PFSK-1 (cell line): ENCODE results near the gene NECTIN1.

ENCODE experiments used
- FOXP2 ChIP-seq: optimal IDR thresholded peaks from 2 replicates; pipeline ENCODE3; 2011; ENCODE audit warnings: borderline replicate concordance, control low read depth, inconsistent platforms; ENCODE audit not compliant: insufficient read depth; ENCODE audit errors: extremely low read length, extremely low read depth
- POLR2AphosphoS5 ChIP-seq: IDR thresholded peaks from 2 replicates; pipeline ENCODE4 v1.6.1; 2012; ENCODE audit warnings: low read depth, mild to moderate bottlenecking, control low read depth, low read length, moderate library complexity
- SIN3A ChIP-seq: IDR thresholded peaks from 2 replicates; pipeline ENCODE4 v1.6.1; 2012; ENCODE audit warnings: mild to moderate bottlenecking, low read length, moderate library complexity, borderline replicate concordance; ENCODE audit not compliant: insufficient read depth
- TAF1 ChIP-seq: IDR thresholded peaks from 2 replicates; pipeline ENCODE4 v1.6.1; 2012; ENCODE audit warnings: low read length, control low read depth, borderline replicate concordance; ENCODE audit not compliant: insufficient read depth
- TF ChIP-seq, protein P1 (sequence below), 2 experiments: IDR thresholded peaks; 2 replicates each; pipeline versions ENCODE4 v1.6.1 to v1.8.0; 2011 to 2012; ENCODE audit warnings: low read depth in 2 of 2, low read length in 2 of 2, control low read depth in 1 of 2, inconsistent platforms in 1 of 2, mild to moderate bottlenecking in 1 of 2, moderate library complexity in 1 of 2; ENCODE audit not compliant: insufficient read depth in 1 of 2

The NECTIN1 gene

DNA sequence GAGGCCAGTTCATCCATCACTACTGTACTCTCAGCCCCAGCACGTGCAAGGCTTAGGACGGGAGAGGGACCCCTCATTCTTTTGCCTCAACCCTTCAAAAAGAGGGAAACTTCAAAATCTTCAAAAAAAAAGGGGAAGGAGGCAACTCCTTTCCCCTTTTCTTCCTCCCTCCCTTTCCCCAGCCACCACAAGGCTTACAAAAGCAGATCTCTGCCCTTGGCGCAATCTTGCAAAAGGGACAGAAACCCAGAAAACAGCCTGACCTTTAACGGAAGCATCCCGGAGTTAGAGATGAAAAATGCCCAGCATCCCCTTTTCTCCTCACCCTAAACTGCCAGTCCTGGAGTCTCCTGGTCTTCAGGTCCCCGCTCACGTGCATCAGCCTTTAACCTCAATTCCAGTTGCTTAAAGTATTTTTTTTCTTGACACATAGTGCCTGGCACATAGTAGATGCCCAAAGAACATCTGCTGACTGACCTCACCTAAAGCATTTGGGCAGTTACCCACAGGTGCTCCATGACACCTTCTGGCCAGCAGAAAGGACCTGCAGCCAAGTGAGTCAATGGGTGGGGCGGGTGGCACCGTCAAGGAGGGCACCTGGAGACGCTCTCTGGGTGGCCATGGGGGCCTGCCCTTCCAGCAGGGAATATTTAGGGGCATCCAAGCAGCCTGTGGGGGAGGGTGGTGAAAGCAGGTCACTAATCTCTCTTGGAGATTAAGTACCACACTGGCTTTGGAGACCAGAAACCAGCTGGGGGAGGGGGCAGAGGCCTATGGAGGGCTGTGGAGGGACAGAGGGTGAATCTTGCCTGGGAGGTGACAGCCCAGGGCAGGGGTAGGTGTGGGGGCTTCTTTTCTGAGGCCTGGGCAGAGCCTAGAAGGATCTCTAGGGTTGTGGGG, 16.3 kb downstream of the NECTIN1 start:
- TF ChIP-seq SIN3A (no peak), POLR2AphosphoS5 (no peak), FOXP2 (no peak), TAF1 (no peak)
- TF ChIP-seq, protein P1, sequence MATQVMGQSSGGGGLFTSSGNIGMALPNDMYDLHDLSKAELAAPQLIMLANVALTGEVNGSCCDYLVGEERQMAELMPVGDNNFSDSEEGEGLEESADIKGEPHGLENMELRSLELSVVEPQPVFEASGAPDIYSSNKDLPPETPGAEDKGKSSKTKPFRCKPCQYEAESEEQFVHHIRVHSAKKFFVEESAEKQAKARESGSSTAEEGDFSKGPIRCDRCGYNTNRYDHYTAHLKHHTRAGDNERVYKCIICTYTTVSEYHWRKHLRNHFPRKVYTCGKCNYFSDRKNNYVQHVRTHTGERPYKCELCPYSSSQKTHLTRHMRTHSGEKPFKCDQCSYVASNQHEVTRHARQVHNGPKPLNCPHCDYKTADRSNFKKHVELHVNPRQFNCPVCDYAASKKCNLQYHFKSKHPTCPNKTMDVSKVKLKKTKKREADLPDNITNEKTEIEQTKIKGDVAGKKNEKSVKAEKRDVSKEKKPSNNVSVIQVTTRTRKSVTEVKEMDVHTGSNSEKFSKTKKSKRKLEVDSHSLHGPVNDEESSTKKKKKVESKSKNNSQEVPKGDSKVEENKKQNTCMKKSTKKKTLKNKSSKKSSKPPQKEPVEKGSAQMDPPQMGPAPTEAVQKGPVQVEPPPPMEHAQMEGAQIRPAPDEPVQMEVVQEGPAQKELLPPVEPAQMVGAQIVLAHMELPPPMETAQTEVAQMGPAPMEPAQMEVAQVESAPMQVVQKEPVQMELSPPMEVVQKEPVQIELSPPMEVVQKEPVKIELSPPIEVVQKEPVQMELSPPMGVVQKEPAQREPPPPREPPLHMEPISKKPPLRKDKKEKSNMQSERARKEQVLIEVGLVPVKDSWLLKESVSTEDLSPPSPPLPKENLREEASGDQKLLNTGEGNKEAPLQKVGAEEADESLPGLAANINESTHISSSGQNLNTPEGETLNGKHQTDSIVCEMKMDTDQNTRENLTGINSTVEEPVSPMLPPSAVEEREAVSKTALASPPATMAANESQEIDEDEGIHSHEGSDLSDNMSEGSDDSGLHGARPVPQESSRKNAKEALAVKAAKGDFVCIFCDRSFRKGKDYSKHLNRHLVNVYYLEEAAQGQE (IDR thresholded peaks at IDR 0.05; ENCODE audit: insufficient read depth in 1 of 2, low read depth in 2 of 2, low read length in 2 of 2) = no peak

DNA sequence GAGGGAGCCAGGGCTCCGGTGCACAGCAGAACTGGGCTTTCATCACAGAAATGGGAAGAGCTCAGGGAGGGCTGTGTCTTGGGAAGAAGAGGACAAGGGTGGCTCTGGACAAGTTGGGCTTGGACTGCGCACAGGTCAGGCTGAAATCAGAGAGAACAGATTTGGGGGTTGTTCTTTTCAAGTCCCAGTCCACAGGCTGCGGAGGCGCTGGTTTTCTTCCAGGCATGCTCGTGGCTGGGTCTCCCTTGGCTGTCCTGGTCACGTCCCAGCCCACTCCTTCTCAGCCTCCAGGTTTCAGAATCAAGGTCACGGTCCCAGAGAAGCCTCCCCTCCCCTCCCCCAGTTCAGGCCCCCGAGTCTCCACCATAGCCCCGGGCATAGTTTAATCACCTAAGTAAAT, 17.0 kb downstream of the NECTIN1 start:
- no peak for TF ChIP-seq SIN3A

DNA sequence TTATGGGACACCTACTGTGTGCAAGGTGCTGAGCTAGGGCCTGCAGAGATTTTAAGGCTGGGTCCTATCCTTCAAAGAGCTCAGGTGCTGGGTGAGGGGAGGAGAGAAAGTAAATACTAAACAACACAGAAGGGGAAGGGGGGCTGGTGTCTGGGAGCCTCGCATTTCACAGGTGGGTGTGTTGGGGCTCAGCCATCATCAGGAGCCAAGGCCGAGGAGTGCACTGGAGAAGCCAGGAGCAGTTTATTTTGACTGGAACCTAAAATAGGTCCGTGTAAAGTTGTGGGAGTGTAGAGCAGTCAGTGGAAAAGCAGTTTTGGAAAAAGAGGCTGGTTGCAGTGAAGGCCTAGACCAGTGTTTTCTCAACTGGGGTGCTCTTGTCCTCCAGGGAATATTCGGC, 17.5 kb downstream of the NECTIN1 start:
- TF ChIP-seq FOXP2 = no peak

DNA sequence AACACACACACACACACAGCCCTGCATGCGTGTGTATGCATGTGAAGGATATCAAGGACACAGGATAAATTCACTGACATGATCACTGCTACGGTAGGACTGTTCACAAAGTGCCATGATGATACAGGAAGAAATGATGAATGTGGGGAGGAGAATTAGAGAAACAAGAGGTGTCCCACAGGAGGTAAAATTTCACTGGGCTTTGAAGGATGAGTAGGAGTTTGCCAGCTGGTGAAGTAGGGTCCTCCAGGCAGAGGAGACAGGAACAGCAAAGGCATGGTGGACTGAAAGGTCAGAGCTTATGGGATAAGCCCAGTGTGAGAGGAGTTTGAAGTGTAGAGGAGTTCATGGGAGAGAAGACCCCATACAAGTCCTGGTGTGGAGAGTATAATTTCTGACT, 18.6 kb downstream of the NECTIN1 start:
- TF ChIP-seq FOXP2 = no peak
- TF ChIP-seq, protein P1 (IDR thresholded peaks at IDR 0.05; ENCODE audit: insufficient read depth in 1 of 2, low read depth in 2 of 2, low read length in 2 of 2) = no peak
- TF ChIP-seq TAF1 = no peak
- no peak for TF ChIP-seq POLR2AphosphoS5
- no peak for TF ChIP-seq SIN3A

DNA sequence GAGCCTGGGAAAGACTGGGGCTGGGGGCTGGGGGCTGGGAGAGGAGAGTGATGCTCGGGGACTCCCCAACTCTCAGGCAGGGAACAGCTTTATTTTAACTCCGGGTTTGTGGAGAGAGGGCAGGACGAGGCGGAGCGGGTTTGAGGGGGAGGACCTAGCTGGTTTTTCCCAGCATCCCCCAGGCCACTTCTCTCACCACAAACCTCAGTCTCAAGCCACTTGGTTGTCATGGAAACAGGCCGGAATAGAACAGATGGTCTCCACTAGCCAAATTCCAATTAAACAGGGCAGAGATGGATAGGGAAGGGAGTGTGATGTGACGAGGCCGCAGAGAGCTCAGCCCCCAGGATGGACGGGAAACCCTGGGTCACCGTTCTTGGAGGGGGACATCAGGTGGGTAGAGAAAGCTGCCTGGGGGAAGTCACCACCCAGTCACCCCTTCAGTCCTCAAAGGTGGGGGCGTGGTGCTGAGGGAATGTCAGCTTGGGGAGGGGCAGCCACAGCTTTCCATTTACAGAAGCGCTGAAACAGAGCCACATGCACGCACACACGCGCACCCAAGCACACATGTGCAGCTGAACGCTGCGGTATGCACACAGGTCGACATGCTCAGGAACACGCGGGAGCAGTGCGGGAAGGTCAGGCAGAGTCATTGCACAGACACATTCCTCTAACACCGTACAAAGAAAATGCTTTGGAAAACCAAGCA, 19.2 kb downstream of the NECTIN1 start:
- TF ChIP-seq FOXP2 = no peak
- TF ChIP-seq SIN3A = no peak
- no peak for TF ChIP-seq POLR2AphosphoS5
- TF ChIP-seq, protein P1 (IDR thresholded peaks at IDR 0.05; ENCODE audit: insufficient read depth in 1 of 2, low read depth in 2 of 2, low read length in 2 of 2) = no peak
- TF ChIP-seq TAF1 = no peak

DNA sequence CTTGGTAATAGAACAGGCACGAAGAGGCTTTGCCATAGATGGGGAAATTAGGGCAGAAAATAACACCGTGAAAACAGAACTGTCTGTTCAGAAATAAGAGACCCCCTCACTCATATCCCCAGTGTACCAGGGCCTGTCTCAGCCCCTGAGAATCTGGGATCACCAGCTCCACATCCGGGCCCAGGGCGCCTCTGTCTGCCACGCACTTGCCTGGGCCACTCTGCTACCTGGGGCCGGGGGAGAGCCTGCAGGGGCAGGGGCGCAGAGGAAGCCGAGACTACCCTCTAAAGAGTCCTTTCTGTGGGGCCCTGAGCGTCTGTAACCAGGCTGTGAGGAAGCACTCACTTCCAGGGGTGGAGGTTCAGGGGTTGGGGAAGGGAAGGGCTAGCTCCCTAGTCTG, 19.8 kb downstream of the NECTIN1 start:
- no peak for TF ChIP-seq POLR2AphosphoS5
- TF ChIP-seq FOXP2 = no peak
- no peak for TF ChIP-seq TAF1
- TF ChIP-seq, protein P1 (IDR thresholded peaks at IDR 0.05; ENCODE audit: insufficient read depth in 1 of 2, low read depth in 2 of 2, low read length in 2 of 2) = no peak
- no peak for TF ChIP-seq SIN3A
